ENCODE data around the gene IRGC.
A peak's percentile ranks its signal among the peaks of the same experiment; 100 is the strongest.

IRGC gene

DNA sequence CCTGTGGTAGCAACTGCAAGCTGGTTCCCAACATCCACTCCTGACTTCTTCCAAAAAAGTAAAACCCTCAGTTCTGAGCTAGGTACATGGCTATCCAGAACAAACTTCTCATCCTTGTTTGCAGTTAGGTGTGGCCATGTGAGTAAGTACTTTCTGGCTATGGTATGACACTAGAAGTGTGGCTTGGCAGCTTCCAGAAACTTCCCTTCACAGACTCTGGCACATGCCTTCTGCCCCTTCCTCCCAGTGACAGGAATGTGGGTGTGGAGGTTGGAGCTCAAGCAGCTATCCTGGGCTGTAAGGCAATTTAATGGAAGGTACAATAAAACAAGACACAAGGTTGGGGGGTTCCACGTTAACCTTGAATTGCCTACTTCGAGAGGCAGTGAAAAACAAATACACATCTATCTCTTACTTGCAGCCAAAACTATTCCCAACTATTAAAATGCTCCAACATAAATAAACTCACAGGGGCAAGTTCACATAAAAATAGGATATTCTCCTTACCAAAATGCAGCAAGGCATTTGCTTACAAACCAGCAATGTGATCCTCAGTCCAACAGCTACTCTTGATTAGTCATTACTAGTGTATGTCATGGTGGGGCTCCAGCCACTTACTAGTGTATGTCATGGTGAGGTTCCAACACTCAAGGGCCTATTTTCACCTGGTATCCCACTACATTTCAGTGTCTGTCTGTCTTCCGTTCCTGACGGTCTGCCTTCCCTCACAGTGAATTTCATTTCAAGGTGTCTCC, 35.8 kb downstream of the IRGC start:
- H3K4me3 ChIP-seq (ENCODE audit: low read depth, low read length): no peak overlapping the region
- DNase-seq (ENCODE audit: low read depth): no peak
- TF ChIP-seq, protein P1, sequence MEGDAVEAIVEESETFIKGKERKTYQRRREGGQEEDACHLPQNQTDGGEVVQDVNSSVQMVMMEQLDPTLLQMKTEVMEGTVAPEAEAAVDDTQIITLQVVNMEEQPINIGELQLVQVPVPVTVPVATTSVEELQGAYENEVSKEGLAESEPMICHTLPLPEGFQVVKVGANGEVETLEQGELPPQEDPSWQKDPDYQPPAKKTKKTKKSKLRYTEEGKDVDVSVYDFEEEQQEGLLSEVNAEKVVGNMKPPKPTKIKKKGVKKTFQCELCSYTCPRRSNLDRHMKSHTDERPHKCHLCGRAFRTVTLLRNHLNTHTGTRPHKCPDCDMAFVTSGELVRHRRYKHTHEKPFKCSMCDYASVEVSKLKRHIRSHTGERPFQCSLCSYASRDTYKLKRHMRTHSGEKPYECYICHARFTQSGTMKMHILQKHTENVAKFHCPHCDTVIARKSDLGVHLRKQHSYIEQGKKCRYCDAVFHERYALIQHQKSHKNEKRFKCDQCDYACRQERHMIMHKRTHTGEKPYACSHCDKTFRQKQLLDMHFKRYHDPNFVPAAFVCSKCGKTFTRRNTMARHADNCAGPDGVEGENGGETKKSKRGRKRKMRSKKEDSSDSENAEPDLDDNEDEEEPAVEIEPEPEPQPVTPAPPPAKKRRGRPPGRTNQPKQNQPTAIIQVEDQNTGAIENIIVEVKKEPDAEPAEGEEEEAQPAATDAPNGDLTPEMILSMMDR (conservative IDR thresholded peaks at IDR 0.05; ENCODE audit: low read depth, low read length): no peak

DNA sequence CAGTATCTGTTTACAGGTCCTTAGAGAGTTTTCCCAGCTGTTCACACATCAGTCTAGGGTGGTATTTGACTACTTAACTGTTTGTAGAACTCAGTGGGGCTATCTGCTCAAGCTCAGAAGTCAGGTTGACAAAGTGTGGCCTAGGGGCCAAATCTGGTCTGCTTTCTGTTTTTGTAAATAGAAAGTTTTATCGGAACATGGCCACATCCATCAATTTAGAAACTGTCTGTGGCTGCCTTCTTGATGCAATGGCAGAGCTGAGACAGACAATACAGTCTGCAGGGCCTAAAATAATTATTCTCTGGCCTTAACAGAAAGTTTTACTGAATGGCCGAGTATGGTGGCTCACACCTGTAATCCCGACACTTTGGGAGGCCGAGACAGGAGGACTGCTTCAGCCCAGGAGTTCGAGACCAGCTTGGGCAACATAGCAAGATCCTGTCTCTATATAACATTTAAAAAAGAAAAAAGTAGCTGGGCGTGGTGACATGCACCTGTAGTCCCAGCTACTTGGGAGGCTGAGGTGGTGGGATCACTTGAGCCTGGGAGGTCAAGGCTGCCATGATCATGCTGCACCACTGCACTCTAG, 36.5 kb downstream of the IRGC start:
- H3K4me3 ChIP-seq (ENCODE audit: low read depth, low read length): no peak overlapping the region
- DNase-seq (ENCODE audit: low read depth): no peak
- TF ChIP-seq, protein P1 (conservative IDR thresholded peaks at IDR 0.05; ENCODE audit: low read depth, low read length): no peak

DNA sequence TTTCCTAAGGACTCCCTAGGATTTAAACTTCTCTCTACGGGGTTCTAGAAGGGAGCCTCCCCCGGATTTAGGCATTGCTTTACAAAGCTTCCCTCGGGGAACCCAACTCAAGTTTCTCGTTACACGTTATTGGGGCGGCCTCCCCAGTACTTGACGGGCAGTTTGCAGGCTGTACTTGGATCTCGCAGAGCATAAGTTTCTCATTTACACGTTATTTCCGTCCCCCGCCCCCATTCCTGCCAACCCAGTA, 38.3 kb downstream of the IRGC start:
- H3K4me3 ChIP-seq (ENCODE audit: low read depth, low read length): peak overlapping the region; percentile 87
- TF ChIP-seq, protein P1 (conservative IDR thresholded peaks at IDR 0.05; ENCODE audit: low read depth, low read length): no peak
- DNase-seq (ENCODE audit: low read depth): no peak

DNA sequence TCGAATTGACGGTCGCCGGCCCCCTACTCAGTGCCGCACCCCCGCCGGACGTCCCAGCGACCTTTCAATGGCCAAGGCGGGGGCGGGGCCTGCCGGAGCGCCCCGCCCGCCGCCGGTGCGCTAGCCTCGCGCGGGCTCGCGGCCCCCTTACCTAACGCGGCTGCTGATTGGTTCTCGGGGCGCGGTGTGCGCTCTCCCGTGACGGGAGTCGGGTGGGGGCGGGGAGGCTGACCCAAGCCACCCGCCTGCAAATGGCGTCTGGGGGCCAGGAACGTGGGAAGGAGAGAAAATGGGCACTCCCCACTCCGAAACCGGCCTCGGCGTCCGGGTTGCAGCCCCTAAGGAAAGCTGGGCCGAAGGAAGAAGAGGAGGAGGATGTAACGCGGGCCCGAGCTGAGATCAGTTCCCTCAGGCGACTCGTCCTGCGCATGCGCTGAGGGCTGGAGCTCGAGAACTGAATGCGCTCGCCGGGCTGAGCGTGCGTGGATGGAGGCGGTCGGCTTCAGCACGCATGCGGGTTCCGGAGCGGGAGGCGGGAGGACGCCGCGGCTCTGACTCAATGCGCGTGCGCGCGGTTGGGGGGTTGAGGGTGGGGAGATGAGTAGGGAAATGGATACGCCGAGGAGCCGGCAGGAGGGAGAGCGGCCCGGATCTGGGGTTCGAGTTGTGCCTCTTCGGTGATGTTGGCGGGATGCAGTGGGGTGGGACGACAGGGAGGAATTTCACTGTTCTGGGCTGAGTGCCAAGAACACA, 38.8 kb downstream of the IRGC start, which contains the start of gene SMG9:
SMG9 (minus strand) TSS at position 460 of the 753 bp plus-strand sequence. CDS start 4,221 bp downstream, outside the sequence.
- peak; percentile 98 for DNase-seq (ENCODE audit: low read depth)
- TF ChIP-seq, protein P1 (conservative IDR thresholded peaks at IDR 0.05; ENCODE audit: low read depth, low read length): peak; percentile 10
- peak within 1 kb of the TSS; percentile 87 for H3K4me3 ChIP-seq (ENCODE audit: low read depth, low read length)

DNA sequence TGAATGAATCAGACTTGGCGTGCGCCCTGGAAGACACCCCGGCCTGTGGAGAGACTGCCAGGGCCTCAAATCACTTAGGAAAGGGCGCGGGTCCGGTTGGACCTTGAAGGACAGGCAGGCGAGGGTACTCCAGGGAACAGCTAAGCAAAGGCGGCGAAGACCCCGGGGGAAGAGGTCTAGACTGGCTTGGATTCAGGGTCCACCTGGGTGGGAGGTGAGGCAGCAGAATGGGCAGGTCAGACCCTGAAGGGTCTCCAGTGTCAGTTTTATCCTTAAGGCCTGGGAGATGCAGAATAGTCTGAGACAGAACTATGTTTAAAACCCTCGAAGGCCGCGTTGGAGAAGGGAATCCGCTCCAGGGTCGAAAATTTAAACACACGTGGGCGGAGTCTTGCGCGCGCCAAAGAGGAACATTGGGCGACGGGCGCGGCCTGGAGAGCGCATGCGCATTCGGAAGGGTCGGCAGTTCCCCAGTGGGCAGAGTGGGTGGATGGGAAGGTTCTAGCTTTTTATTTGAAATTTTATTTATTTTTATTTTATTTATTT, 39.5 kb downstream of the IRGC start:
- peak; percentile 71 for DNase-seq (ENCODE audit: low read depth)
- peak overlapping the region; percentile 87 for H3K4me3 ChIP-seq (ENCODE audit: low read depth, low read length)
- TF ChIP-seq, protein P1 (conservative IDR thresholded peaks at IDR 0.05; ENCODE audit: low read depth, low read length): no peak

DNA sequence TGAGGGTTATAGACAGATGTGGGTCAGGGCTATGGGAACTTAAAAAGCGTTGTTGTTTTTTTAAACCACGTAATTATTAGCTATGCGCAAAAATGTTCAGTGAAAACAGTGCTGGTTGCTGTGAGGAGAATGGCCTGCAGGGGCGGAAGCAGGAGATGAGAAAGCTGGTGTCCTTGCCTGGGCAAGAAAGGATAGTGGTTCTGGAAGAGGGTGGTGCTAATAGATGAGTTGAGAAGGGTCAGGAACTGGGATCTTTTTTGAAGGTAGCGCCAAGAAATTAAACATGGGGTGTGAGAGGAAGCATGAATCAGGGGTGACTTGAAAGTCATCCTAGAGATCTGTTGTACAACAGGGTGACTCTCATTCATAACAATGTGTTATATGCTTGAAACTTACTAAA, 43.6 kb downstream of the IRGC start:
- peak; percentile 75 for DNase-seq (ENCODE audit: low read depth)
- TF ChIP-seq, protein P1 (conservative IDR thresholded peaks at IDR 0.05; ENCODE audit: low read depth, low read length): peak; percentile 85
- H3K4me3 ChIP-seq (ENCODE audit: low read depth, low read length): no peak overlapping the region

Measured in choroid plexus epithelial cell (primary cell).